ENCODE results near the gene REXO1. TPM values are rescaled to one million over a fixed set of nuclear protein-coding genes. Genes with fewer than 3 reads are reported as not detected.

The REXO1 gene
- total and polyA plus RNA-seq, 9 of the 15 experiments (the other 6 are each of a cell fraction or from before 2014, with no cell fraction given) = 0.04 to 63.3 (median 15.8) TPM

DNA sequence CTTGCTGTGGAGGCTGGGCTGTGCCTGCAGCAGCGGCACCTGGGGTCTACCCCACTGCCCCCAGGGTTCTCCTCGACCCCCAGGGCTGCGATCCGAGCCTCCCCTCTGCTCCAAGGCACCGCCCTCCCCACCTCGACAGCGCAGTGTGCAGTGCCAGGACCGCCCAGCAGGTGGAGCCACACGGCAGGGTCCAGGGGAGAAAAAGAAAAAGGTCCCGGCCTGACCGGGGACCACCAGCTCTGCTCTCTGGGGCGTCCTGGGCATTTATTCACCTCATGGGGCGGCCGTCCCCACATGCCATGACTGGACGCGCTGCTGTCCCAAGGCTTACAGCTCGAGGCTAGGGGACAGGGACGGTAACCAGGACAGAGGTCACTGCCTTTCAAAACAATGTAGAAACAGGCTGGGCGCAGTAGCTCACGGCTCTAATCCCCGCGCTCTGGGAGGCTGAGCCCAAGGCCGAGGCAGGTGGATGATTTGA, 10.6 kb downstream of the REXO1 start (continued):
- no peak for TF ChIP-seq BDP1 (IDR thresholded peaks at IDR 0.05; ENCODE audit: insufficient read depth, insufficient read length)
- TF ChIP-seq ZNF12 (CRISPR knock-in tag; IDR thresholded peaks at IDR 0.05) = no peak
- TF ChIP-seq, protein P1, sequence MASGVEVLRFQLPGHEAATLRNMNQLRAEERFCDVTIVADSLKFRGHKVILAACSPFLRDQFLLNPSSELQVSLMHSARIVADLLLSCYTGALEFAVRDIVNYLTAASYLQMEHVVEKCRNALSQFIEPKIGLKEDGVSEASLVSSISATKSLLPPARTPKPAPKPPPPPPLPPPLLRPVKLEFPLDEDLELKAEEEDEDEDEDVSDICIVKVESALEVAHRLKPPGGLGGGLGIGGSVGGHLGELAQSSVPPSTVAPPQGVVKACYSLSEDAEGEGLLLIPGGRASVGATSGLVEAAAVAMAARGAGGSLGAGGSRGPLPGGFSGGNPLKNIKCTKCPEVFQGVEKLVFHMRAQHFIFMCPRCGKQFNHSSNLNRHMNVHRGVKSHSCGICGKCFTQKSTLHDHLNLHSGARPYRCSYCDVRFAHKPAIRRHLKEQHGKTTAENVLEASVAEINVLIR (CRISPR knock-in tag; IDR thresholded peaks at IDR 0.05) = no peak
- TF ChIP-seq TCF3 (CRISPR knock-in tag; IDR thresholded peaks at IDR 0.05) = peak; percentile 2; the same call in 1 of the 2 replicates
- TF ChIP-seq ZNF766 (CRISPR knock-in tag; conservative IDR thresholded peaks at IDR 0.05) = no peak
- TF ChIP-seq NFYB (IDR thresholded peaks at IDR 0.05; ENCODE audit: extremely low read depth, insufficient read length) = no peak
- no peak for TF ChIP-seq MCM2 (IDR thresholded peaks at IDR 0.05; ENCODE audit: low read depth)
- no peak for TF ChIP-seq NRF1 (conservative IDR thresholded peaks at IDR 0.05 in 1 of 2, IDR thresholded peaks at IDR 0.05 in 1 of 2)
- TF ChIP-seq, protein P2, sequence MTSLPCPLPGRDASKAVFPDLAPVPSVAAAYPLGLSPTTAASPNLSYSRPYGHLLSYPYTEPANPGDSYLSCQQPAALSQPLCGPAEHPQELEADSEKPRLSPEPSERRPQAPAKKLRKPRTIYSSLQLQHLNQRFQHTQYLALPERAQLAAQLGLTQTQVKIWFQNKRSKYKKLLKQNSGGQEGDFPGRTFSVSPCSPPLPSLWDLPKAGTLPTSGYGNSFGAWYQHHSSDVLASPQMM (CRISPR knock-in tag; IDR thresholded peaks at IDR 0.05) = no peak
- TF ChIP-seq, protein P3, sequence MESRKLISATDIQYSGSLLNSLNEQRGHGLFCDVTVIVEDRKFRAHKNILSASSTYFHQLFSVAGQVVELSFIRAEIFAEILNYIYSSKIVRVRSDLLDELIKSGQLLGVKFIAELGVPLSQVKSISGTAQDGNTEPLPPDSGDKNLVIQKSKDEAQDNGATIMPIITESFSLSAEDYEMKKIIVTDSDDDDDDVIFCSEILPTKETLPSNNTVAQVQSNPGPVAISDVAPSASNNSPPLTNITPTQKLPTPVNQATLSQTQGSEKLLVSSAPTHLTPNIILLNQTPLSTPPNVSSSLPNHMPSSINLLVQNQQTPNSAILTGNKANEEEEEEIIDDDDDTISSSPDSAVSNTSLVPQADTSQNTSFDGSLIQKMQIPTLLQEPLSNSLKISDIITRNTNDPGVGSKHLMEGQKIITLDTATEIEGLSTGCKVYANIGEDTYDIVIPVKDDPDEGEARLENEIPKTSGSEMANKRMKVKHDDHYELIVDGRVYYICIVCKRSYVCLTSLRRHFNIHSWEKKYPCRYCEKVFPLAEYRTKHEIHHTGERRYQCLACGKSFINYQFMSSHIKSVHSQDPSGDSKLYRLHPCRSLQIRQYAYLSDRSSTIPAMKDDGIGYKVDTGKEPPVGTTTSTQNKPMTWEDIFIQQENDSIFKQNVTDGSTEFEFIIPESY (CRISPR knock-in tag; IDR thresholded peaks at IDR 0.05) = peak; percentile 15; the same call in 1 of the 2 replicates
- no peak for TF ChIP-seq FIP1L1 (IDR thresholded peaks at IDR 0.05; ENCODE audit: low read depth, low read length, poor library complexity, severe bottlenecking)
- no peak for TF ChIP-seq CC2D1A (IDR thresholded peaks at IDR 0.05)
- TF ChIP-seq POLR2G (IDR thresholded peaks at IDR 0.05; ENCODE audit: low read depth, low read length) = peak; percentile 65
- no peak for TF ChIP-seq HDGF (IDR thresholded peaks at IDR 0.05)
- peak; percentile 62 to 74 for TF ChIP-seq RAD21 (CRISPR knock-in tag; conservative IDR thresholded peaks at IDR 0.05 in 1 of 2, IDR thresholded peaks at IDR 0.05 in 1 of 2)
- no peak for TF ChIP-seq NR4A1 (CRISPR knock-in tag; IDR thresholded peaks at IDR 0.05)
- TF ChIP-seq NR4A1 (tag; IDR thresholded peaks at IDR 0.05) = no peak
- no peak for TF ChIP-seq HDAC1 (IDR thresholded peaks at IDR 0.05)
- TF ChIP-seq CREM (IDR thresholded peaks at IDR 0.05; ENCODE audit: low read depth) = peak; percentile 62
- no peak for TF ChIP-seq CHCHD3 (CRISPR knock-in tag; IDR thresholded peaks at IDR 0.05)
- 0 out of 2 replicates have a peak, but pooled peaks have one; percentile 1 for TF ChIP-seq POLR2A (conservative IDR thresholded peaks at IDR 0.05)
- TF ChIP-seq TRIM28 (IDR thresholded peaks at IDR 0.05) = no peak
- TF ChIP-seq, protein P4, sequence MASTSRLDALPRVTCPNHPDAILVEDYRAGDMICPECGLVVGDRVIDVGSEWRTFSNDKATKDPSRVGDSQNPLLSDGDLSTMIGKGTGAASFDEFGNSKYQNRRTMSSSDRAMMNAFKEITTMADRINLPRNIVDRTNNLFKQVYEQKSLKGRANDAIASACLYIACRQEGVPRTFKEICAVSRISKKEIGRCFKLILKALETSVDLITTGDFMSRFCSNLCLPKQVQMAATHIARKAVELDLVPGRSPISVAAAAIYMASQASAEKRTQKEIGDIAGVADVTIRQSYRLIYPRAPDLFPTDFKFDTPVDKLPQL (IDR thresholded peaks at IDR 0.05; ENCODE audit: extremely low read depth, insufficient read length) = no peak
- no peak for TF ChIP-seq HDAC6 (IDR thresholded peaks at IDR 0.05; ENCODE audit: low read depth, low read length)
- TF ChIP-seq ELF2 (CRISPR knock-in tag; IDR thresholded peaks at IDR 0.05) = no peak
- TF ChIP-seq, protein P5, sequence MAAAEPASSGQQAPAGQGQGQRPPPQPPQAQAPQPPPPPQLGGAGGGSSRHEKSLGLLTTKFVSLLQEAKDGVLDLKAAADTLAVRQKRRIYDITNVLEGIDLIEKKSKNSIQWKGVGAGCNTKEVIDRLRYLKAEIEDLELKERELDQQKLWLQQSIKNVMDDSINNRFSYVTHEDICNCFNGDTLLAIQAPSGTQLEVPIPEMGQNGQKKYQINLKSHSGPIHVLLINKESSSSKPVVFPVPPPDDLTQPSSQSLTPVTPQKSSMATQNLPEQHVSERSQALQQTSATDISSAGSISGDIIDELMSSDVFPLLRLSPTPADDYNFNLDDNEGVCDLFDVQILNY (CRISPR knock-in tag; IDR thresholded peaks at IDR 0.05) = no peak
- peak; percentile 61 for TF ChIP-seq MECOM (CRISPR knock-in tag; IDR thresholded peaks at IDR 0.05)

Measured in K562 (cell line).